ENCODE data around the gene PINLYP. TPM values are rescaled to one million over a fixed set of nuclear protein-coding genes. Genes with fewer than 3 reads are reported as not detected.

Gene PINLYP
- total RNA-seq, 1 donor from 2014 or later, result 2.3 TPM

GRCh38 chr19:43622956-43623355 lies 47.4 kb downstream of the PINLYP start:
- Mint-ChIP-seq H3K9me3 (ENCODE audit: low read depth) (no peaks in the 10 kb centered on the region), H3K27me3 (ENCODE audit: low read depth) (no peaks in the 10 kb centered on the region), H3K4me3 (ENCODE audit: unreplicated experiment) (no peak overlapping the region), H3K4me1 (ENCODE audit: low read depth) (peaks cover 16% of the 10 kb centered on the region), H3K36me3 (ENCODE audit: low read depth) (no peaks in the 10 kb centered on the region), H3K27ac (ENCODE audit: unreplicated experiment) (no peak overlapping the region)
- no peak for DNase-seq (ENCODE audit: low spot score)
- TF ChIP-seq CTCF (IDR thresholded peaks at IDR 0.05), result no peak

DNA sequence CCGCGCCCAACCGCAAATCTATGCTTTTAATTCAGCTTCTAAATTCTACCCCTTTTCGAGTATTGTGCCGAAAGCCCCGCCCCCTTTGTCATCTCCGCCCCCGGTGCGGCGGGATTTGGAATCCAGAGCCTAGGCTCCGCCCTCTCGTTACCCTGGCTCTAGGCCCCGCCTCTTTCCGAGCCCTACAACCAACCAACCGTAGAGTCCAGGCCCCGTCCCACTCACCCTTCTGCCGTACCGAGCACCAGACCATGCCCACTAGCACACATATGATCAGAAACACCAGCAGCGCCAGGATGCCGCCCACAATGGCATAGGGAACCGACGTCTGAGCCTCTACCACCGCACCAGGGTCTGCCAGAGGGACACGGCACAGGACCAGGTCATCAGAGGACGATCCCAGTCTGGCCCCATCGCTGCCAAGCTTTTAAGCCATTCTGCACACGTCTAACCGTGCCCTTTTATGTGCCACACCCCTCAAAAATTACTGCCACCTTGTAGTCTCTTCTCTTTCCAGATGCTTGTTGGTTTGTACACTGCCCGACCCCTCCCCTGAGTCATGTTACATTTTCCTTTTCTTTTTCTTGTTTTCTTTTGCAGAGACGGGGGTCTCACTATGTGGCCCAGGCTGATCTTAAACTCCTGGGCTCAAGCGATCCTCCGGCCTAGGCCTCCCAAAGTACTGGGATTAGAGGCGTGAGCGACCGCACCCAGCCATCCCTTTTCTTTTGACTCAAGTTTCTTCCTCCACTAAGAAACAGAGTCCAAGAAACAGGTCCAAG lies 48.5 kb downstream of the PINLYP start:
- DNase-seq (ENCODE audit: low spot score), result no peak
- H3K27ac Mint-ChIP-seq (ENCODE audit: unreplicated experiment), result no peak overlapping the region
- no peak for TF ChIP-seq CTCF (IDR thresholded peaks at IDR 0.05)
- no peaks in the 10 kb centered on the region for H3K9me3 Mint-ChIP-seq (ENCODE audit: low read depth)
- H3K4me1 Mint-ChIP-seq (ENCODE audit: low read depth), result peaks cover 11% of the 10 kb centered on the region
- no peaks in the 10 kb centered on the region for H3K27me3 Mint-ChIP-seq (ENCODE audit: low read depth)
- no peak overlapping the region for H3K4me3 Mint-ChIP-seq (ENCODE audit: unreplicated experiment)
- no peaks in the 10 kb centered on the region for H3K36me3 Mint-ChIP-seq (ENCODE audit: low read depth)

GRCh38 chr19:43624933-43625332 lies 49.3 kb downstream of the PINLYP start:
- no peak for TF ChIP-seq CTCF (IDR thresholded peaks at IDR 0.05)
- DNase-seq (ENCODE audit: low spot score), result no peak
- Mint-ChIP-seq H3K27ac (ENCODE audit: unreplicated experiment) (no peak overlapping the region), H3K9me3 (ENCODE audit: low read depth) (no peaks in the 10 kb centered on the region), H3K27me3 (ENCODE audit: low read depth) (no peaks in the 10 kb centered on the region), H3K36me3 (ENCODE audit: low read depth) (no peaks in the 10 kb centered on the region), H3K4me1 (ENCODE audit: low read depth) (peaks cover 9% of the 10 kb centered on the region), H3K4me3 (ENCODE audit: unreplicated experiment) (no peak overlapping the region)

DNA sequence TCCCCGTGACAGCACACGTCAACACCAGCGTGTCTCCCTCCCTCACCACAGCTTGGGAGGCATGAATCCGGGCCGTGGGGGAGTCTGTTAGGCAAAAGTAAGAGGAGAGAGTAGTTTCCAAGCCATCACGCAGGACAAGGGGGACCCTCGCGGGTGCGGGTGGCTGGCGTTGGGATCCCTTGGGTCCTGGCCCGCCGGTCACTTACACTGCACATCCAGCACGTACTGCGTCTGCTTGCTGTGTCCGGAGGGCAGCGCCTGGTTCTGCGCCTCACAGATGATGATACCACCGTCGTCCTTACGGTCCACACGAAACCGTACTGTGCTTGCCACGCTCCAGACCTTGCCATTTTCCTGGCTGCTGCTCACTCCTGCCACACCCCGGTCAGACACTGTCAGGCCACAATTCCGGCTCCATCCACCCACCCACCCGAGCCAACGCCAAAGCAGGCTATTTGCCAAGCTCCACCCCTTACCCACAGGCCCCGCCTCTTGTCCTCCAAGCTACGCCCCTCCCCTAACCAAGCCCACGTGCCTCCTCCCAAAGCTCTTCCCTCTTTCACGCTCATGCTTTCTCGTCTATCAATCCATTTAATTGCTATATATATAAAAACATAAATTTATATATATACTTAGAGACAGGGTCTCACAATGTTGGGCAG lies 50.4 kb downstream of the PINLYP start:
- H3K27ac Mint-ChIP-seq (ENCODE audit: unreplicated experiment), result no peak overlapping the region
- no peaks in the 10 kb centered on the region for H3K27me3 Mint-ChIP-seq (ENCODE audit: low read depth)
- no peaks in the 10 kb centered on the region for H3K36me3 Mint-ChIP-seq (ENCODE audit: low read depth)
- no peak overlapping the region for H3K4me3 Mint-ChIP-seq (ENCODE audit: unreplicated experiment)
- no peak for TF ChIP-seq CTCF (IDR thresholded peaks at IDR 0.05)
- no peaks in the 10 kb centered on the region for H3K9me3 Mint-ChIP-seq (ENCODE audit: low read depth)
- H3K4me1 Mint-ChIP-seq (ENCODE audit: low read depth), result no peaks in the 10 kb centered on the region
- no peak for DNase-seq (ENCODE audit: low spot score)

- no peak overlapping the region for H3K4me3 Mint-ChIP-seq (ENCODE audit: unreplicated experiment)
- no peak for TF ChIP-seq CTCF (IDR thresholded peaks at IDR 0.05)
- no peak overlapping the region for H3K27ac Mint-ChIP-seq (ENCODE audit: unreplicated experiment)
- no peak for DNase-seq (ENCODE audit: low spot score)
- no peaks in the 10 kb centered on the region for H3K27me3 Mint-ChIP-seq (ENCODE audit: low read depth)
- no peaks in the 10 kb centered on the region for H3K4me1 Mint-ChIP-seq (ENCODE audit: low read depth)
- H3K36me3 Mint-ChIP-seq (ENCODE audit: low read depth), result no peaks in the 10 kb centered on the region
- no peaks in the 10 kb centered on the region for H3K9me3 Mint-ChIP-seq (ENCODE audit: low read depth)
Measured at GRCh38 chr19:43626838-43627237, 51.2 kb downstream of the PINLYP start.

Measured in chondrocyte (in vitro differentiated cells).